A549 treated with CORT108297 at 1 μM for 4 hours (cell line): ENCODE data around the gene CALM1. TPM values are rescaled to one million over a fixed set of nuclear protein-coding genes. Genes with fewer than 3 reads are reported as not detected.

Experiments used
- total RNA-seq: library from RNA; stranded (reverse); fragments of 200-300 nt; extraction: Qiagen RNA extraction; gene quantifications from 5 replicates; pipeline ENCODE4 v1.2.3, GENCODE V29; 2022

The CALM1 gene
- 295 to 341 TPM (median 338 TPM) in 5 replicates for total RNA-seq

DNA sequence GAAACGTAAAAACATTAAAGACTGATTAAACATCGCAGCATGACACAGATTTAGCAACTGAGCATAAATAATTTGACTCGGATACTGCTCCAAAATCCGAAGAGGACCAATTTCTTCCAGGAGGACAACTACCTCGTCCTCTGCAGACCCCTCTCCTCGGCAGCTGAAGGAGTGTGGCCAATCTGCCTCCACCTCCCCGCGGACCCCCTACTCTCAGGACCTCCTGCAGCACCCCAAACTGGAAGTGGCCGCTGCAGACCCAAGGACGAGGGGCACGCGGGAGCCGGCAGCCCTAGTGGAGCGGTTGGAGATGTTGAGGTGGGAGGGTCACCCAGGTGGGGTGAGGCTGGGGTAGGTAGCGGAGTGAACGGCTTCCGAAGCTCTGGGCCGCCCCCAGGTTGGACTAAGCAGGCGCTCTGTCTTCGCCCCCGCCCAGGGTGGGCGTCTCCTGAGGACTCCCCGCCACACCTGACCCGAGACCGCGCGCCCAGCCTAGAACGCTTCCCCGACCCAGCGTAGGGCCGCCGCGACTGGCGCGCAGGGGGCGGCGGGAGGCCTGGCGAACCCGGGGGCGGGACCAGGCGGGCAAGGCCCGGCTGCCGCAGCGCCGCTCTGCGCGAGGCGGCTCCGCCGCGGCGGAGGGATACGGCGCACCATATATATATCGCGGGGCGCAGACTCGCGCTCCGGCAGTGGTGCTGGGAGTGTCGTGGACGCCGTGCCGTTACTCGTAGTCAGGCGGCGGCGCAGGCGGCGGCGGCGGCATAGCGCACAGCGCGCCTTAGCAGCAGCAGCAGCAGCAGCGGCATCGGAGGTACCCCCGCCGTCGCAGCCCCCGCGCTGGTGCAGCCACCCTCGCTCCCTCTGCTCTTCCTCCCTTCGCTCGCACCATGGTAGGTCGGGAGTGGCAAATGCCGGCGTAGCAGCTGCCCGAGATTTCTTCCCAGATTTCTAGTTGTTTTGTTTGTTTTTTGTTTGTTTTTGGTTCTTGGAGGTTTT lies at the start of gene CALM1:
CALM1 (plus strand) TSS at position 689 of the 999 bp plus-strand sequence; CDS start at position 891, 202 bp downstream.

Other genes starting within 250 kb of the CALM1 start
- 208 to 393 TPM (median 221 TPM) in 5 replicates for gene PSMC1, start 140.5 kb upstream of the CALM1 start, total RNA-seq
- 8.4 to 10.3 TPM (median 9.3 TPM) in 5 replicates for gene NRDE2, start 65.1 kb upstream of the CALM1 start, total RNA-seq